Measurements from ENCODE around the gene PTPRM.

GRCh38 chr18:8365006-8365405 lies 797.9 kb downstream of the PTPRM start:
- TF ChIP-seq CTCF (IDR thresholded peaks at IDR 0.05; ENCODE audit: low read depth, low read length) (no peak), MAX (IDR thresholded peaks at IDR 0.05; ENCODE audit: low read depth, low read length) (no peak), POLR2A (IDR thresholded peaks at IDR 0.05; ENCODE audit: extremely low read depth, insufficient read length) (no peak)
